22Rv1 (cell line): ENCODE results near the gene AP5S1.

Experiments used
- CTCF ChIP-seq: fragments of 450-650 bp; IDR thresholded peaks from 2 replicates; pipeline ENCODE4 v1.5.1; 2017; ENCODE audit warnings: mild to moderate bottlenecking
- ZFX ChIP-seq: fragments of 450-650 bp; IDR thresholded peaks from 2 replicates; pipeline ENCODE4 v1.6.1; 2017; ENCODE audit warnings: antibody characterized with exemption, borderline replicate concordance

DNA sequence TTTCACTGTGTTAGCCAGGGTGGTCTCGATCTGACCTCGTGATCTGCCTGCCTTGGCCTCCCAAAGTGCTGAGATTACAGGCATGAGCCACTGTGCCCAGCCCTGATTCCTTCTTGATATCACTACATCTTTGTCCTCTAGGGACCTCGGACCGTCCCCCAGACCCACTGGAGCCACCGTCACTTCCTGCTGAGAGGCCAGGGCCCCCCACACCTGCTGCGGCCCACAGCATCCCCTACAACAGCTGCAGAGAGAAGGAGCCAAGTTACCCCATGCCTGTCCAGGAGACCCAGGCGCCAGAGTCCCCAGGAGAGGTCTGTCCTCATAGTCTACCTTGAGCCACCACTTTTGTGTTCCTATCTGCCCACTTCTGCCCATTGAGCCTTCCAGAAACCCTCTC lies 40.8 kb downstream of the AP5S1 start:
- TF ChIP-seq CTCF = no peak
- TF ChIP-seq ZFX = no peak
